Glutamatergic neuron (in vitro differentiated cells): ENCODE measurements around the gene MAP3K6. TPM values are rescaled to one million over a fixed set of nuclear protein-coding genes. Genes with fewer than 3 reads are reported as not detected.

ENCODE experiments used
- DNase-seq: peaks from one replicate; pipeline ENCODE4 v3.0.0; 2022
- H3K27ac Mint-ChIP-seq: one replicate; pipeline ENCODE4 v1.8.0; 2020; ENCODE audit warnings: mild to moderate bottlenecking, mixed read lengths, inconsistent platforms; ENCODE audit not compliant: unreplicated experiment
- H3K27me3 Mint-ChIP-seq: one replicate; pipeline ENCODE4 v1.8.0; 2020; ENCODE audit warnings: mild to moderate bottlenecking, moderate library complexity, mixed read lengths, inconsistent platforms; ENCODE audit not compliant: unreplicated experiment
- H3K36me3 Mint-ChIP-seq: one replicate; pipeline ENCODE4 v1.8.0; 2020; ENCODE audit warnings: mild to moderate bottlenecking, mixed read lengths, inconsistent platforms; ENCODE audit not compliant: unreplicated experiment
- H3K4me1 Mint-ChIP-seq: one replicate; pipeline ENCODE4 v1.8.0; 2020; ENCODE audit warnings: mild to moderate bottlenecking, low read depth, mixed read lengths, inconsistent platforms; ENCODE audit not compliant: unreplicated experiment
- H3K4me3 Mint-ChIP-seq: one replicate; pipeline ENCODE4 v1.8.0; 2020; ENCODE audit warnings: mild to moderate bottlenecking, mixed read lengths, inconsistent platforms; ENCODE audit not compliant: unreplicated experiment
- H3K9me3 Mint-ChIP-seq: one replicate; pipeline ENCODE4 v1.8.0; 2020; ENCODE audit warnings: mild to moderate bottlenecking, moderate library complexity, mixed read lengths, inconsistent platforms; ENCODE audit not compliant: unreplicated experiment
- CTCF ChIP-seq: fragments of 200-600 bp; sonication (generic); IDR thresholded peaks from one replicate; pipeline ENCODE4 v1.5.0; 2021; ENCODE audit not compliant: partially characterized antibody, unreplicated experiment
- total RNA-seq: library from RNA; stranded (reverse); fragmentation: NEBNext Ultra II Directional; extraction: Animal tissue kit (Norgen Biotek cat#: 25700); gene quantifications from one replicate; pipeline ENCODE4 v1.2.1, GENCODE V29; 2021; ENCODE audit not compliant: unreplicated experiment

MAP3K6 gene
- total RNA-seq, 1 donor from 2014 or later, result 10.0 TPM

- H3K4me3 Mint-ChIP-seq, result peak overlapping the region; percentile 58
- DNase-seq, result no peak
- H3K36me3 Mint-ChIP-seq, result no peaks in the 10 kb centered on the region
- TF ChIP-seq CTCF, result no peak
- peaks cover 4% of the 10 kb centered on the region for H3K27me3 Mint-ChIP-seq
- peak overlapping the region; percentile 77 for H3K27ac Mint-ChIP-seq
- peaks cover 15% of the 10 kb centered on the region for H3K4me1 Mint-ChIP-seq
- H3K9me3 Mint-ChIP-seq, result peaks cover 3% of the 10 kb centered on the region
Measured at GRCh38 chr1:27318136-27318535, 48.6 kb downstream of the MAP3K6 start.

DNA sequence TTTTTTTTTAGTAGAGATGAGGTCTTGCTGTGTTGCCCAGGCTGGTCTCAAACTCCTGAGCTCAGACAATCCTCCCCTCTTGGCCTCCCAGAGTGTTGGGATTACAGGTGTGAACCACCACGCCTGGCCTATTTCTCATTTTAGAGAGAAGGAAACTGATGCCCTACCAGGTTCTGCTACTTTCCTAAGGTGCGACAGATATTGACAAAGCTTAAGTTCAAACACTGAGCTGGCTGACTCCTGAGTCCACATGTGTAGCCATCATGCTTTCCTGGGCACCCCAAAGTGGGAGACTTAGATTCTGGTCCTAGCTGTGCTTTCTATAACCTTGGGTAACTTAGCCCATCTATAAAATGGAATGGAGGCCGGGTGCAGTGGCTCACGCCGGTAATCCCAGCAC, 49.9 kb downstream of the MAP3K6 start:
- Mint-ChIP-seq H3K9me3 (peaks cover 3% of the 10 kb centered on the region), H3K36me3 (no peaks in the 10 kb centered on the region), H3K4me1 (peaks cover 12% of the 10 kb centered on the region), H3K27ac (no peak overlapping the region), H3K4me3 (no peak overlapping the region), H3K27me3 (no peaks in the 10 kb centered on the region)
- no peak for DNase-seq
- TF ChIP-seq CTCF, result no peak

- H3K27me3 Mint-ChIP-seq, result no peaks in the 10 kb centered on the region
- no peak for DNase-seq
Measured at GRCh38 chr1:27314737-27315136, 52.0 kb downstream of the MAP3K6 start.

GRCh38 chr1:27314169-27314568, 52.6 kb downstream of the MAP3K6 start:
- Mint-ChIP-seq H3K27ac (no peak overlapping the region), H3K36me3 (no peaks in the 10 kb centered on the region), H3K4me3 (no peak overlapping the region), H3K4me1 (peaks cover 10% of the 10 kb centered on the region), H3K9me3 (peaks cover 1% of the 10 kb centered on the region), H3K27me3 (no peaks in the 10 kb centered on the region)
- TF ChIP-seq CTCF, result no peak
- DNase-seq, result no peak

More at GRCh38 chr1:27314737-27315136, 52.0 kb downstream of the MAP3K6 start:
- Mint-ChIP-seq H3K27ac (no peak overlapping the region), H3K36me3 (no peaks in the 10 kb centered on the region), H3K9me3 (peaks cover 3% of the 10 kb centered on the region), H3K4me1 (peaks cover 10% of the 10 kb centered on the region), H3K4me3 (no peak overlapping the region)
- no peak for TF ChIP-seq CTCF

GRCh38 chr1:27307874-27308598, 58.7 kb downstream of the MAP3K6 start:
- Mint-ChIP-seq H3K36me3 (no peaks in the 10 kb centered on the region), H3K27ac (peak overlapping the region; percentile 85), H3K9me3 (no peaks in the 10 kb centered on the region), H3K4me3 (no peak overlapping the region), H3K27me3 (peaks cover 8% of the 10 kb centered on the region), H3K4me1 (peaks cover 22% of the 10 kb centered on the region)
- no peak for TF ChIP-seq CTCF
- DNase-seq, result peak; percentile 46
